PFSK-1 (cell line): Measurements from ENCODE around the gene FGGY.

ENCODE experiments used
- FOXP2 ChIP-seq: optimal IDR thresholded peaks from 2 replicates; pipeline ENCODE3; 2011; ENCODE audit warnings: borderline replicate concordance, control low read depth, inconsistent platforms; ENCODE audit not compliant: insufficient read depth; ENCODE audit errors: extremely low read length, extremely low read depth
- POLR2AphosphoS5 ChIP-seq: IDR thresholded peaks from 2 replicates; pipeline ENCODE4 v1.6.1; 2012; ENCODE audit warnings: low read depth, mild to moderate bottlenecking, control low read depth, low read length, moderate library complexity
- SIN3A ChIP-seq: IDR thresholded peaks from 2 replicates; pipeline ENCODE4 v1.6.1; 2012; ENCODE audit warnings: mild to moderate bottlenecking, low read length, moderate library complexity, borderline replicate concordance; ENCODE audit not compliant: insufficient read depth
- TAF1 ChIP-seq: IDR thresholded peaks from 2 replicates; pipeline ENCODE4 v1.6.1; 2012; ENCODE audit warnings: low read length, control low read depth, borderline replicate concordance; ENCODE audit not compliant: insufficient read depth
- TF ChIP-seq, protein P1 (sequence below), 2 experiments: IDR thresholded peaks; 2 replicates each; pipeline versions ENCODE4 v1.6.1 to v1.8.0; 2011 to 2012; ENCODE audit warnings: low read depth in 2 of 2, low read length in 2 of 2, control low read depth in 1 of 2, inconsistent platforms in 1 of 2, mild to moderate bottlenecking in 1 of 2, moderate library complexity in 1 of 2; ENCODE audit not compliant: insufficient read depth in 1 of 2

Gene FGGY

DNA sequence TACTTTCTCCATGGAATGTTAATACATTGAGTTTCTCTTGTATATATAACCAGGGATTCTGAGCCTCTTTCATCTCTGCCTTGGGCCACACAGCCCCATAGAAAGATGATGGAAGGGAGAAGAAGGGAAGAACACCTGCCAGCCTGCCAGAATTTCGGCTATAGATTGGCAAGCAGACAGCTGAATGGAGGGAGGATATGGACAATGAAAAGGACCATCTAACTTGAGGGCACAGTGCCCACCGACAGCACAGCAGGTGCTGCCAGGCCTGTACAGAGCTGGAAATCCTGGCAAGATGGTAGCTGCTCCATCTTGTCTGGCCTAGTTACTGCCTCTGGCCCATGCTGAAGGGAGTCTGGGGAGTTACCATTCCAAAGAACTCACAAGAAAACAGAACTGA, 244.3 kb downstream of the FGGY start:
- TF ChIP-seq POLR2AphosphoS5, result no peak

DNA sequence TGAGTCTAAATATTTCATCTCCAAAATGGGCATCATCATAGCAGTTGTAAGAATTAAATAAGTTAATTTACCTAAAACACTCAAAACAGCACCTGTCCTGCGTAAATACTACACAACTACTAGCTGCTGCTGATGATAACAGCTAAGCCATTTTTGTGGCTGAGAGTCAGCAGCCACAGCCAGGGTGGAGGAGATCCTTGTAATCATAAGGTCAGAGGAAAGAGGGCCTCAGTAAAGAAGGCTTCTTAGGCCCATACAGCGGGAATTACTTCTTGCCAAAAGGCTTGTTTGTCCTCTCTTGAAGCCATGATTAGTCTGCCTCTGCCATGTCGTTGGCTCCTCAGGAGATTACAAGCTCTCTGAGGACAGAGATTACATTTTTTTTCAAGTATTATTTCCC, 245.0 kb downstream of the FGGY start:
- TF ChIP-seq POLR2AphosphoS5 (no peak), SIN3A (no peak), TAF1 (no peak), FOXP2 (no peak)
- TF ChIP-seq, protein P1, sequence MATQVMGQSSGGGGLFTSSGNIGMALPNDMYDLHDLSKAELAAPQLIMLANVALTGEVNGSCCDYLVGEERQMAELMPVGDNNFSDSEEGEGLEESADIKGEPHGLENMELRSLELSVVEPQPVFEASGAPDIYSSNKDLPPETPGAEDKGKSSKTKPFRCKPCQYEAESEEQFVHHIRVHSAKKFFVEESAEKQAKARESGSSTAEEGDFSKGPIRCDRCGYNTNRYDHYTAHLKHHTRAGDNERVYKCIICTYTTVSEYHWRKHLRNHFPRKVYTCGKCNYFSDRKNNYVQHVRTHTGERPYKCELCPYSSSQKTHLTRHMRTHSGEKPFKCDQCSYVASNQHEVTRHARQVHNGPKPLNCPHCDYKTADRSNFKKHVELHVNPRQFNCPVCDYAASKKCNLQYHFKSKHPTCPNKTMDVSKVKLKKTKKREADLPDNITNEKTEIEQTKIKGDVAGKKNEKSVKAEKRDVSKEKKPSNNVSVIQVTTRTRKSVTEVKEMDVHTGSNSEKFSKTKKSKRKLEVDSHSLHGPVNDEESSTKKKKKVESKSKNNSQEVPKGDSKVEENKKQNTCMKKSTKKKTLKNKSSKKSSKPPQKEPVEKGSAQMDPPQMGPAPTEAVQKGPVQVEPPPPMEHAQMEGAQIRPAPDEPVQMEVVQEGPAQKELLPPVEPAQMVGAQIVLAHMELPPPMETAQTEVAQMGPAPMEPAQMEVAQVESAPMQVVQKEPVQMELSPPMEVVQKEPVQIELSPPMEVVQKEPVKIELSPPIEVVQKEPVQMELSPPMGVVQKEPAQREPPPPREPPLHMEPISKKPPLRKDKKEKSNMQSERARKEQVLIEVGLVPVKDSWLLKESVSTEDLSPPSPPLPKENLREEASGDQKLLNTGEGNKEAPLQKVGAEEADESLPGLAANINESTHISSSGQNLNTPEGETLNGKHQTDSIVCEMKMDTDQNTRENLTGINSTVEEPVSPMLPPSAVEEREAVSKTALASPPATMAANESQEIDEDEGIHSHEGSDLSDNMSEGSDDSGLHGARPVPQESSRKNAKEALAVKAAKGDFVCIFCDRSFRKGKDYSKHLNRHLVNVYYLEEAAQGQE (IDR thresholded peaks at IDR 0.05; ENCODE audit: insufficient read depth in 1 of 2, low read depth in 2 of 2, low read length in 2 of 2), result no peak

DNA sequence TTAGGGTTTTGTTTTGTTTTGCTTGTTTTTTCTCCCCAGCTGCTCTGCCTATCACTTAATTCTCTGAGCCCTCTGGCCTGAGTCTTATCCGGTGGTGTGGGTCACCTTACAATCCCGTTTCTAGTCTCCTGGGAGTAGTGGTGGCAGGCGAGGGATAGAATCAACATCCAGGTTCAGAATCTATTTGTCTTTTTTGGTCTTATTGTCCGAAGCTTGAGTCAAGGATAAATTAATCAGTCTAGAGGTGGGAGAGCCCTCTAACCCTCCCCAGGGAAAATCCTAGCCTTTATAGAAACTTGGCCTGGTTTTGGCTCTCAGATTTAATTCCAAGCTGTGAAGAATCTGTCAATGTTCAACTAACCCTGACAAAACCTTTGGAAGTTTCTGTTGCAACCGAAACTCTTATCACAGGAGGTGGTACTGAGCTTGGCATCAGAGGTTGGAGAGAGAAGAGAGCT, 246.3 kb downstream of the FGGY start:
- TF ChIP-seq, protein P1 (IDR thresholded peaks at IDR 0.05; ENCODE audit: insufficient read depth in 1 of 2, low read depth in 2 of 2, low read length in 2 of 2), result no peak
- TF ChIP-seq SIN3A (no peak), POLR2AphosphoS5 (no peak), FOXP2 (no peak), TAF1 (no peak)

DNA sequence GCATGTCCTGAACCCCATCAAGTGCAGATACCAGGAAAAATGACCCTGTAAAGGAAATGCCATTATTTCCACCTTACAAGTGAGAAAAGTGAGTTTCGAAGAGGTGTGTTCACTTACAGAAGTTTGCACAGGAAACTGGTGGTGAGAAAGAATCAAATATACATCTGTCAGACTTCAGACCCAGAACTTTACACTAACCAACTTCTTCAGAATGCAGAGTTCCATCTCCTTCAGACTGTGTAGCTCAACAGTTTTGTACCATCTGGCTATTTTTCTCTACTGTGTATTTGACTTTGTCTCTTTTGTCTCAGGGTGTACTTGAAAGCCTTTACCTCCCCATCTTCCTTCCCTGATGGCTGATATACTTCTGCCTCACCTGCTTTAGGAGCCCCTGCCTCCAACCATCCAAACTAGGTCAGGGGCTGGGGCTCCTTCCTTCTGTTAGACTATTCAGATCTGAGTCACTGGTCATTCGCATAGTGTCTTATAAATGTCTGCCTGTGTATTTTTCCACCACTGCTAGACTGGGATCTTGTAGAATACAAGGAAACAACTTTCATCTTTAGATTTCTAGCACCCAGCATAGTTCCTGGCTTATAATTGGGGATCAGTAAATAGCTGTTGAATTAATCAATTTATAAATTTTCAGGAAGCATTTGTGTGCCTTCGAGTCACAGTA, 247.9 kb downstream of the FGGY start:
- TF ChIP-seq FOXP2 (no peak), POLR2AphosphoS5 (no peak), SIN3A (no peak), TAF1 (no peak)
- TF ChIP-seq, protein P1 (IDR thresholded peaks at IDR 0.05; ENCODE audit: insufficient read depth in 1 of 2, low read depth in 2 of 2, low read length in 2 of 2), result no peak

DNA sequence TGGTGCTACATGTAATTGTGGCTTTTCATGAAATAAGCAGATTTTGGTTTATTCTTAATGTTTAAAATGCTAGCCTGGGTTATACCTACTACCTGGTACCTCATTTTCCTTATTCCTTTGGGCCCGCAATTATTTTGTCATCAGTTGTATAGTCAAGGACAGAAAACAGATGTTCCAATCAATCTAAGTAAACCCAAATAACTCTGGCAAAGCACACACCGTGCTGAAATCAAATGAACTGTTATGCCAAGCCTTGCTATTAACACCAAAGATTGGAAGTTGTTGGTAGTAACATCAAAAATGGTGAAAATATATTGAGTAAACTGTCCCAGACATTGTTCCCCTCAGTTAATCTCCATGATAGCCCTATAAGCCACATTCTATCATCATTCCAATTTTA, 248.9 kb downstream of the FGGY start:
- TF ChIP-seq TAF1 (no peak), POLR2AphosphoS5 (no peak), SIN3A (no peak), FOXP2 (no peak)
- TF ChIP-seq, protein P1 (IDR thresholded peaks at IDR 0.05; ENCODE audit: insufficient read depth in 1 of 2, low read depth in 2 of 2, low read length in 2 of 2), result no peak
